NCI-H2029 (cell line): ENCODE data around the gene IDH3A.
A peak's percentile ranks its signal among the peaks of the same experiment; 100 is the strongest.

Source experiments
- DNase-seq: peaks from one replicate; lab custom pipeline; 2025; lab: John Stamatoyannopoulos, UW

Gene IDH3A

GRCh38 chr15:78204351-78205309 is 55.5 kb downstream of the IDH3A start:
- DNase-seq: no peak

- DNase-seq: no peak
Observed at GRCh38 chr15:78205337-78205736, 56.2 kb downstream of the IDH3A start.

GRCh38 chr15:78205856-78206255 is 56.7 kb downstream of the IDH3A start:
- no peak for DNase-seq

- DNase-seq: no peak
Observed at GRCh38 chr15:78206326-78207109, 57.4 kb downstream of the IDH3A start.

- DNase-seq: no peak
Observed at GRCh38 chr15:78207110-78207458, 57.9 kb downstream of the IDH3A start.

GRCh38 chr15:78207641-78208340 is 58.6 kb downstream of the IDH3A start:
- DNase-seq: no peak

- DNase-seq: no peak
Observed at GRCh38 chr15:78208341-78208844, 59.2 kb downstream of the IDH3A start.

GRCh38 chr15:78208887-78209645 is 59.9 kb downstream of the IDH3A start:
- DNase-seq: no peak

GRCh38 chr15:78209646-78210348 is 60.6 kb downstream of the IDH3A start:
- DNase-seq: peak; percentile 51

- DNase-seq: no peak
Observed at GRCh38 chr15:78210349-78210717, 61.2 kb downstream of the IDH3A start.

GRCh38 chr15:78211189-78211921 is 62.2 kb downstream of the IDH3A start:
- no peak for DNase-seq

GRCh38 chr15:78212008-78212407 is 62.8 kb downstream of the IDH3A start:
- no peak for DNase-seq

- DNase-seq: no peak
Observed at GRCh38 chr15:78212546-78213424, 63.6 kb downstream of the IDH3A start.

GRCh38 chr15:78213425-78213750 is 64.2 kb downstream of the IDH3A start:
- no peak for DNase-seq

- DNase-seq: no peak
Observed at GRCh38 chr15:78213956-78214355, 64.8 kb downstream of the IDH3A start.

GRCh38 chr15:78216276-78217104 is 67.3 kb downstream of the IDH3A start:
- DNase-seq: peak; percentile 71

- DNase-seq: no peak
Observed at GRCh38 chr15:78220713-78221112, 71.6 kb downstream of the IDH3A start.
